H9 (cell line): Measurements from ENCODE around the gene ZNF667. TPM values are rescaled to one million over a fixed set of nuclear protein-coding genes. Genes with fewer than 3 reads are reported as not detected.

ENCODE experiments used
- DNase-seq: peaks from one replicate; pipeline ENCODE4 v3.0.0-alpha.2; 2017
- H2AFZ ChIP-seq: one replicate; pipeline ENCODE4 v1.6.1; 2013; ENCODE audit warnings: mild to moderate bottlenecking, low read length, control low read depth, moderate library complexity
- H2AK5ac ChIP-seq: 2 replicates; pipeline ENCODE4 v1.6.1; 2013; ENCODE audit warnings: low read length, control low read depth, mixed read lengths; ENCODE audit not compliant: insufficient read length
- H2BK120ac ChIP-seq: one replicate; pipeline ENCODE4 v1.6.1; 2013; ENCODE audit warnings: low read depth, mild to moderate bottlenecking, low read length, control low read depth, inconsistent platforms; ENCODE audit not compliant: poor library complexity, severe bottlenecking
- H2BK12ac ChIP-seq: 2 replicates; pipeline ENCODE4 v1.6.1; 2013; ENCODE audit warnings: low read length, control low read depth, mixed read lengths, low read depth; ENCODE audit not compliant: insufficient read length
- H2BK15ac ChIP-seq: 2 replicates; pipeline ENCODE4 v1.6.1; 2013; ENCODE audit warnings: low read depth, low read length, control low read depth
- H2BK20ac ChIP-seq: one replicate; pipeline ENCODE4 v1.6.1; 2013; ENCODE audit warnings: low read depth, mild to moderate bottlenecking, low read length, control low read depth, inconsistent platforms; ENCODE audit not compliant: poor library complexity, severe bottlenecking
- H2BK5ac ChIP-seq: 2 replicates; pipeline ENCODE4 v1.6.1; 2013; ENCODE audit warnings: low read length, control low read depth, mixed read lengths; ENCODE audit not compliant: insufficient read length
- H3K14ac ChIP-seq: 2 replicates; pipeline ENCODE4 v1.6.1; 2013; ENCODE audit warnings: low read length, control low read depth; ENCODE audit not compliant: insufficient read depth
- H3K18ac ChIP-seq: 2 replicates; pipeline ENCODE4 v1.6.1; 2013; ENCODE audit warnings: low read depth, mild to moderate bottlenecking, mixed read lengths, low read length, control low read depth; ENCODE audit not compliant: insufficient read length
- H3K23ac ChIP-seq: 2 replicates; pipeline ENCODE4 v1.6.1; 2013; ENCODE audit warnings: low read length, control low read depth, mixed read lengths, low read depth; ENCODE audit not compliant: insufficient read length
- H3K23me2 ChIP-seq: 2 replicates; pipeline ENCODE4 v1.6.1; 2013; ENCODE audit warnings: low read depth, mild to moderate bottlenecking, mixed read lengths, low read length, control low read depth; ENCODE audit not compliant: insufficient read length, poor library complexity, severe bottlenecking
- H3K27ac ChIP-seq: 2 replicates; pipeline ENCODE4 v1.5.1; 2013; ENCODE audit warnings: low read length, control low read depth, mixed read lengths, low read depth; ENCODE audit not compliant: insufficient read length
- H3K27me3 ChIP-seq: 2 replicates; pipeline ENCODE4 v1.6.1; 2013; ENCODE audit warnings: low read length, control low read depth, inconsistent platforms; ENCODE audit not compliant: insufficient read depth
- H3K4ac ChIP-seq: 2 replicates; pipeline ENCODE4 v1.6.1; 2013; ENCODE audit warnings: low read depth, mild to moderate bottlenecking, control low read depth, inconsistent platforms, low read length, moderate library complexity
- H3K4me1 ChIP-seq: 2 replicates; pipeline ENCODE4 v1.6.1; 2013; ENCODE audit warnings: low read length, control low read depth, inconsistent platforms; ENCODE audit not compliant: insufficient read depth
- H3K4me2 ChIP-seq: 2 replicates; pipeline ENCODE4 v1.6.1; 2013; ENCODE audit warnings: low read length, control low read depth, mixed read lengths; ENCODE audit not compliant: insufficient read length, insufficient read depth
- H3K56ac ChIP-seq: 2 replicates; pipeline ENCODE4 v1.6.1; 2013; ENCODE audit warnings: low read depth, mild to moderate bottlenecking, mixed read lengths, low read length, control low read depth; ENCODE audit not compliant: insufficient read length
- H3K79me1 ChIP-seq: 2 replicates; pipeline ENCODE4 v1.6.1; 2013; ENCODE audit warnings: low read depth, mild to moderate bottlenecking, moderate library complexity, low read length, control low read depth, inconsistent platforms; ENCODE audit not compliant: insufficient read depth, poor library complexity, severe bottlenecking
- H3K79me2 ChIP-seq: 2 replicates; pipeline ENCODE4 v1.6.1; 2013; ENCODE audit warnings: low read length, control low read depth, inconsistent platforms; ENCODE audit not compliant: insufficient read depth
- H3K9ac ChIP-seq: 2 replicates; pipeline ENCODE4 v1.6.1; 2013; ENCODE audit warnings: low read length, control low read depth, mixed read lengths; ENCODE audit not compliant: insufficient read length; ENCODE audit errors: extremely low read depth
- H3K9me3 ChIP-seq: one replicate; pipeline ENCODE4 v1.6.1; 2013; ENCODE audit warnings: low read depth, low read length, inconsistent platforms; ENCODE audit not compliant: control insufficient read depth
- H3T11ph ChIP-seq: one replicate; pipeline ENCODE4 v1.6.1; 2013; ENCODE audit warnings: mild to moderate bottlenecking, low read length, control low read depth, inconsistent platforms
- H4K20me1 ChIP-seq: one replicate; pipeline ENCODE4 v1.6.1; 2013; ENCODE audit not compliant: control insufficient read depth, insufficient read length, insufficient read depth
- H4K5ac ChIP-seq: 2 replicates; pipeline ENCODE4 v1.6.1; 2013; ENCODE audit warnings: low read depth, mild to moderate bottlenecking, mixed read lengths, low read length, control low read depth; ENCODE audit not compliant: insufficient read length
- H4K8ac ChIP-seq: replicated peaks from 2 replicates; pipeline ENCODE4 v1.6.1; 2013; ENCODE audit warnings: low read length, control low read depth, mixed read lengths, low read depth; ENCODE audit not compliant: insufficient read length
- H4K91ac ChIP-seq: 2 replicates; pipeline ENCODE4 v1.6.1; 2013; ENCODE audit warnings: low read depth, mild to moderate bottlenecking, moderate library complexity, mixed read lengths, low read length, control low read depth; ENCODE audit not compliant: insufficient read length
- H3K27ac Mint-ChIP-seq, 3 experiments: 2 replicates in 2 of 3; 3 replicates in 1 of 3; pipeline ENCODE4 v1.8.0; 2020 to 2021; ENCODE audit warnings: mixed read lengths in 3 of 3, mild to moderate bottlenecking in 1 of 3, moderate library complexity in 1 of 3
- H3K27me3 Mint-ChIP-seq: 2 replicates; pipeline ENCODE4 v1.8.0; 2021; ENCODE audit warnings: low read depth, mild to moderate bottlenecking, moderate library complexity, mixed read lengths
- H3K36me3 Mint-ChIP-seq, 3 experiments: 2 replicates in 2 of 3; 3 replicates in 1 of 3; pipeline ENCODE4 v1.8.0; 2020 to 2021; ENCODE audit warnings: low read depth in 3 of 3, mixed read lengths in 3 of 3; ENCODE audit not compliant: insufficient read depth in 1 of 3
- H3K4me1 Mint-ChIP-seq, 2 experiments: 2 replicates each; pipeline ENCODE4 v1.8.0; 2020; ENCODE audit warnings: mixed read lengths in 2 of 2
- H3K4me3 Mint-ChIP-seq, 2 experiments: 2 replicates in 1 of 2; 3 replicates in 1 of 2; pipeline ENCODE4 v1.8.0; 2020 to 2021; ENCODE audit warnings: mild to moderate bottlenecking in 2 of 2, mixed read lengths in 2 of 2, moderate library complexity in 1 of 2
- H3K9me3 Mint-ChIP-seq, 2 experiments: 2 replicates in 1 of 2; 3 replicates in 1 of 2; pipeline ENCODE4 v1.8.0; 2020; ENCODE audit warnings: mild to moderate bottlenecking in 2 of 2, mixed read lengths in 2 of 2, moderate library complexity in 1 of 2
- CTCF ChIP-seq: fragments of 200-600 bp; sonication (generic); conservative IDR thresholded peaks from 3 replicates; pipeline ENCODE4 v1.8.0; 2021; ENCODE audit warnings: antibody characterized with exemption, mild to moderate bottlenecking
- WGBS: extraction: QIAGEN DNeasy Blood & Tissue Kit; methylation state at CpG from one replicate; pipeline ENCODE4 v1.1.7; 2013; ENCODE audit warnings: missing lambda C conversion rate, low lambda C conversion rate, mixed read lengths; ENCODE audit not compliant: insufficient read length; ENCODE audit errors: extremely low coverage; 5-methylcytosine and 5-hydroxymethylcytosine counted together
- total RNA-seq: library from RNA; stranded (reverse); gene quantifications from 2 replicates; pipeline ENCODE4 v1.2.1, GENCODE V29; 2021

ZNF667 gene
- total RNA-seq, 1 experiment from 2014 or later = not detected

GRCh38 chr19:56504581-56504980 is 27.4 kb upstream of the ZNF667 start:
- Histone ChIP-seq H3K4me1 (no peaks in the 10 kb centered on the region; the same call in 1 of the 2 replicates), H2AFZ (no peak overlapping the region), H2BK15ac (no peak overlapping the region), H3K9me3 (peaks cover 18% of the 10 kb centered on the region), H3K9ac (no peak overlapping the region), H2BK5ac (no peak overlapping the region), H4K5ac (no peak overlapping the region), H3T11ph (no peak overlapping the region), H3K79me2 (no peaks in the 10 kb centered on the region), H3K4me2 (no peak overlapping the region), H3K27me3 (no peaks in the 10 kb centered on the region; the same call in 1 of the 2 replicates), H3K4ac (no peak overlapping the region), H3K79me1 (no peaks in the 10 kb centered on the region), H3K23me2 (no peaks in the 10 kb centered on the region), H2BK20ac (no peak overlapping the region), H4K20me1 (no peaks in the 10 kb centered on the region), H2AK5ac (no peak overlapping the region), H2BK12ac (no peak overlapping the region), H4K8ac (no peak overlapping the region), H4K91ac (no peak overlapping the region), H3K27ac (no peak overlapping the region), H3K18ac (no peak overlapping the region), H3K56ac (no peak overlapping the region), H3K14ac (no peak overlapping the region), H3K23ac (no peak overlapping the region), H2BK120ac (no peak overlapping the region)
- no peak for TF ChIP-seq CTCF
- Mint-ChIP-seq H3K4me1 (no peaks in the 10 kb centered on the region), H3K27me3 (peaks cover 3% of the 10 kb centered on the region; the same call in 1 of the 2 replicates), H3K36me3 (peaks cover 5 to 31% (median 10%) of the 10 kb centered on the region in 3 experiments; a peak in 6 of 7 replicates), H3K27ac (no peak overlapping the region), H3K9me3 (peaks cover 56 to 76% of the 10 kb centered on the region in 2 experiments), H3K4me3 (no peak overlapping the region)
- WGBS = no CpG with 5 or more reads among the region's 2 CpGs
- no peak for DNase-seq
